ENCODE data around the gene ERBB2. TPM values are rescaled to one million over a fixed set of nuclear protein-coding genes. Genes with fewer than 3 reads are reported as not detected.

ERBB2 gene
- total and polyA plus RNA-seq, 2 experiments from 2014 or later: 46.2 to 196 TPM

GRCh38 chr17:39774047-39774446 is 74.2 kb downstream of the ERBB2 start:
- Histone ChIP-seq H2AFZ (no peak overlapping the region; the same call in 1 of the 2 replicates), H3K4me2 (no peak overlapping the region), H3K36me3 (ENCODE audit: insufficient read depth) (no peaks in the 10 kb centered on the region), H3K79me2 (replicated peaks; ENCODE audit: insufficient read depth) (no peaks in the 10 kb centered on the region), H3F3A (replicated peaks; ENCODE audit: low read depth) (no peaks in the 10 kb centered on the region), H4K20me1 (replicated peaks; ENCODE audit: insufficient read depth) (no peaks in the 10 kb centered on the region), H3K27ac (ENCODE audit: low read depth) (no peak overlapping the region), H3K4me1 (ENCODE audit: insufficient read depth) (no peaks in the 10 kb centered on the region), H3K9me2 (ENCODE audit: insufficient read depth) (no peaks in the 10 kb centered on the region), H3K4me3 (no peak overlapping the region), H3K27me3 (ENCODE audit: insufficient read depth) (no peaks in the 10 kb centered on the region)
- ATAC-seq (no peak), DNase-seq (ENCODE audit: low spot score) (no peak)
- H3K4me3 Mint-ChIP-seq: no peak overlapping the region
- no peaks in the 10 kb centered on the region for H3K36me3 Mint-ChIP-seq (ENCODE audit: low read depth)
- H3K9me3 Mint-ChIP-seq: no peaks in the 10 kb centered on the region
- H3K27ac Mint-ChIP-seq: no peak overlapping the region
- H3K4me1 Mint-ChIP-seq: peaks cover 14% of the 10 kb centered on the region
- peaks cover 6% of the 10 kb centered on the region for H3K27me3 Mint-ChIP-seq (ENCODE audit: insufficient read depth, low read depth, poor library complexity)
- TF ChIP-seq CREB1 (CRISPR knock-in tag; IDR thresholded peaks at IDR 0.05; ENCODE audit: low read depth) (no peak), ETS1 (IDR thresholded peaks at IDR 0.05) (no peak), CTCF (conservative IDR thresholded peaks at IDR 0.05; ENCODE audit: low read depth in 2 of 2) (no peak), POLR2AphosphoS5 (IDR thresholded peaks at IDR 0.05; ENCODE audit: low read depth) (no peak), ZNF331 (CRISPR knock-in tag; IDR thresholded peaks at IDR 0.05; ENCODE audit: low read depth) (no peak), JUNB (IDR thresholded peaks at IDR 0.05; ENCODE audit: unreplicated experiment) (no peak), EZH2phosphoT487 (IDR thresholded peaks at IDR 0.05; ENCODE audit: unreplicated experiment) (no peak), ZNF462 (CRISPR knock-in tag; IDR thresholded peaks at IDR 0.05) (no peak), STAT1 (IDR thresholded peaks at IDR 0.05; ENCODE audit: unreplicated experiment) (no peak), REST (IDR thresholded peaks at IDR 0.05; ENCODE audit: unreplicated experiment) (no peak), NANOG (IDR thresholded peaks at IDR 0.05; ENCODE audit: borderline replicate concordance) (no peak), EZH2 (IDR thresholded peaks at IDR 0.05; ENCODE audit: low read depth, unreplicated experiment) (no peak), ZNF114 (CRISPR knock-in tag; IDR thresholded peaks at IDR 0.05) (no peak)

Measured in GM23338 (cell line).